Measurements from ENCODE around the gene ZNF622.
"Not testable (repeated sequence)": the region's sequence is repeated elsewhere in the genome, so short reads cannot be mapped to it uniquely, and the experiment has no call there.

Gene ZNF622

DNA sequence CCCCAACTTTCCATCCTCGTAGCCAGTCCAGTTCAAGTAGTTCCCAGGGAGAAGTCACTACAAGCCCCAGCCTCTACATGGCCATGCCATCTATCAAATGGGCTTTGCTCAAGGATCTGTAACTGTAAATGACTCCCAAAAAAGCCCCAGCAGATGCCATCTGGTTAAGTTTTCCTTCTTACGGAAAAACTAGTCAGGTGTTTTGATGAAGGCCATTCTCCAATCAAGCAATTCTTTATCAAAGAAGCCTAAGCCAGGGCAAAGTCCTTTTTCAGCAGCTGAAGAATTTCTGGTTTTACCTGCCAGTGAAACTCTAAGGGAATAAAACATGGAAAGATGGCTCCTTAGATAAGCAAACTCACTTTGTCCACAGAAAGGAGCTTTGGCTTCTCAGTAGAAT, 21.9 kb upstream of the ZNF622 start:
- Mint-ChIP-seq H3K4me1 (no peaks in the 10 kb centered on the region), H3K27me3 (no peaks in the 10 kb centered on the region), H3K9me3 (no peaks in the 10 kb centered on the region), H3K4me3 (no peak overlapping the region), H3K27ac (no peak overlapping the region), H3K36me3 (no peaks in the 10 kb centered on the region)
- no peak for ATAC-seq

DNA sequence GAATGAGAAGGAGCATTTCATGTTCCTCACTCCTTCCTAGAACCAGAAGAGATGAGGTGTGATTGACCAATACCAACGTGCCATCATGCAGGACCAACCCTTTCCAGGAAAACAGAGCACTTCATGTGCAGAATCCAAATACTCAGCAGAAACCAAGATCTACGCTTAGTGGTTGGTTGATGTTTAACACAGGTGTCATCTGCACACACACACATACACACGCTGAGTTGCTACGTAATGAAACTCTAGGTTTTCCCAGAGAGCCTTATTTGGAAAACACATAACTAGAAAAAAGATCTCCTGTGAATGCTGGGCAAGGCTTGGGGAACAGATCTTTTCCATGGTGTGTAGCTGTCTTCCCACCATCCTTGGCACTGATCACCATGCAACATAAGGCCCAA, 21.1 kb upstream of the ZNF622 start:
- ATAC-seq = no peak
- no peak overlapping the region for H3K27ac Mint-ChIP-seq
- H3K4me1 Mint-ChIP-seq = no peaks in the 10 kb centered on the region

DNA sequence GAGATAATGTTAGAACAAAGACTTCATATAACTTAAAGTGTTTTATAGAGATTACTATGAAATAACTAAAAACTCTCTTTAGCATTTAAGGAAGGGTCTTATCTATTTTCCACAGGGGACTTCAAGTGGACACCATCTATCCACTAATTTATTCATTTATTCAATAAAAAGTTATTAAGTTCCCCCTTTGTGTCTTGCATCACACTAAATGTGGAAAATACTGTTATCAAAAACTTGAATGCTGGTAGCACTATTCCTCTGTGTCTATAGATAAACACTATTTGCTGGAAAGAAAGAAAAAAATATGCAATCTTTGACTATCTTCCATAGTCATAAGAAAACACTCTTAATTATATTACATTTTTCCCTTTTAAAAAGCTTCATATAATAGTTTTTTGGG, 20.1 kb upstream of the ZNF622 start:
- Mint-ChIP-seq H3K9me3 (no peaks in the 10 kb centered on the region), H3K36me3 (no peaks in the 10 kb centered on the region), H3K4me3 (no peak overlapping the region), H3K4me1 (no peaks in the 10 kb centered on the region), H3K27me3 (no peaks in the 10 kb centered on the region), H3K27ac (no peak overlapping the region)
- no peak for ATAC-seq

More for the DNA sequence above, 21.1 kb upstream of the ZNF622 start:
- Mint-ChIP-seq H3K27me3 (no peaks in the 10 kb centered on the region), H3K36me3 (no peaks in the 10 kb centered on the region), H3K4me3 (no peak overlapping the region), H3K9me3 (no peaks in the 10 kb centered on the region)

DNA sequence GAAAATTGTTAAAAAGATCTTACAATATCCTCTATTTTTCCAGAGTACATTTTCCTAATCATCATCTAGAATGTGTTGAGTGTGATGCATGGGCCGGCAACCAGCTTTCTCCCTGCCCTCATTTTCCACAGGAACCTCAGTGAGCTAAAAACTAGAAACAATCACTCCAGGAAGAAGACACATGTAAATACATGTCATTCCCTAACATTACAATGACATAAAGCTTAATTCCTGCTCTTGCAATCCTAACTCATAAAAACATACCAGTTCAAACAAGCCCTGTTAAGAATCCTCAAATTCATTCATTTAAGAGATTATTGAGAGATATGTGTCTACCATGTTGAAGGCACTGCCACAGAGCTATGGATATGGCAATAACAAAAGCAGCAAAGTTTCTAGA, 18.5 kb upstream of the ZNF622 start:
- Mint-ChIP-seq H3K9me3 (no peaks in the 10 kb centered on the region), H3K36me3 (no peaks in the 10 kb centered on the region), H3K4me3 (no peak overlapping the region), H3K27ac (no peak overlapping the region), H3K27me3 (no peaks in the 10 kb centered on the region), H3K4me1 (no peaks in the 10 kb centered on the region)
- no peak for ATAC-seq

DNA sequence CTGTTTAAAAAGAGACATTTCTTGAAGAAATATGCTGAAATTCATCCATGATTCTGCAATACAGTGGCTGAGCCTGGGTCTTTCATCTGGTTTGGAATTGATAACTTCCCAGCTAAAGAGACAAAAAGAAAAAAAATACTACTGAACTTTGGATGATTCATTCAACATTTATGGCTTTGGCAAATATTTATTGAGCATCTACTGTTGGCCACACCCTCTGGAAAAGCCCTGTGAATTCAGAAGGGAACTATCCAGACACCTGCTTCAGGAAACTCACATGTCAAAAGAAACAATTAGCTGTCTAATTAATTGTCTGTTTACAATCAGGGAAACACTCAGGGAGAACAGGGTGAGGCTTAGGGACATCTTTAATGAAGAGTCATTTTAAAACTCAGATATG, 17.8 kb upstream of the ZNF622 start:
- no peaks in the 10 kb centered on the region for H3K27me3 Mint-ChIP-seq
- no peak overlapping the region for H3K27ac Mint-ChIP-seq
- no peaks in the 10 kb centered on the region for H3K36me3 Mint-ChIP-seq
- H3K4me3 Mint-ChIP-seq = no peak overlapping the region
- no peaks in the 10 kb centered on the region for H3K4me1 Mint-ChIP-seq
- H3K9me3 Mint-ChIP-seq = no peaks in the 10 kb centered on the region
- no peak for ATAC-seq

DNA sequence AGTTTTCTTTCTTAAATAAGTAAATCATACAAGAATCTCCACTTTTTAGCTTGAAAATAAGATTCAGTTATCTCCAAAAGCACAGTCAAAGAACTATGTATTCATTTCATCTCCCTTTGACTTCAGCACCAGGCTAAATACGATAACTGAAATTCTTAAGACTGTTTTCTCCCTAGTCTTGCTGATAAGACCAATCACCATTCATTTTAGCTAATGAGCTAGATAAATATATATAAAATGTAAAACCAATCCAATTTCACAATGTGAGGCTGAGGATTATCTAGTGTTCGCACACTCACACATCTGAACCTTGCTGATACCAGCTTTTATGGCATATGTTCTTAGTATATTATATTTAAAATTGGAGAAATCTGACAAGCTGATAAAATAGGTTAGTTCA, 17.3 kb upstream of the ZNF622 start:
- Mint-ChIP-seq H3K9me3 (no peaks in the 10 kb centered on the region), H3K4me3 (no peak overlapping the region), H3K27ac (no peak overlapping the region), H3K36me3 (no peaks in the 10 kb centered on the region), H3K27me3 (no peaks in the 10 kb centered on the region), H3K4me1 (no peaks in the 10 kb centered on the region)
- no peak for ATAC-seq

DNA sequence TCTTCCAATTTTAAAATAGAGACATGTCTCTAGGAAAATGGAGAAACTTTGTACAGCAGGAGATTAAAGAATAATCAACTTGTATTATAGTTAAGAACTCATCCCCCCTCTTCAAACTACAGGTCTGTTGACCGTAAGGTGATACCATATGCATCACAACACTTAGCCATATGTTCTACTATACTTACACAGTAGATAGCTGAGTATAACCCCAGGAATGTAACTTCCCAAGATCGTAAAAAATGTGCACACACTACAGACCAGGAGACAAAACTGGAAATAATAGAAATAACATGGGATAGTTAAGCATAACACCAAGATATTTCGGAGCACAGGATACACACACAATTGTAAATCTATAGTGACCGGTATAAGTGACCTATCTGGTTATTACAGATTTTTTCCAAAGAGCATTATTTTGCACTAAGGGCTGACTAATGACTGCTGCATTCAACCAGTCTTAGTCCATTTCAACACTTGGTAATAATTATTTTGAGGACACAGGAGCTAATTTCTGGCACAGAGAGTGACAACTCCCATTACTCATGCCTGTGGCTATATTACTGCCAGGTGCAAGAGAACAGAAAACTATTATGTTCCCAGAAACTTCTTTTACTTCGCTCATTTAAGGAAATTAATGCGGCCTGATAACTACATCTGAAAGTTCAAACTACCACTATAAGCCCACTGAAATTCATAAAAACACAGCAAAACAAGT, 15.4 kb upstream of the ZNF622 start:
- Mint-ChIP-seq H3K27ac (no peak overlapping the region), H3K36me3 (no peaks in the 10 kb centered on the region), H3K4me3 (no peak overlapping the region), H3K9me3 (no peaks in the 10 kb centered on the region), H3K27me3 (no peaks in the 10 kb centered on the region), H3K4me1 (no peaks in the 10 kb centered on the region)
- no peak for ATAC-seq

DNA sequence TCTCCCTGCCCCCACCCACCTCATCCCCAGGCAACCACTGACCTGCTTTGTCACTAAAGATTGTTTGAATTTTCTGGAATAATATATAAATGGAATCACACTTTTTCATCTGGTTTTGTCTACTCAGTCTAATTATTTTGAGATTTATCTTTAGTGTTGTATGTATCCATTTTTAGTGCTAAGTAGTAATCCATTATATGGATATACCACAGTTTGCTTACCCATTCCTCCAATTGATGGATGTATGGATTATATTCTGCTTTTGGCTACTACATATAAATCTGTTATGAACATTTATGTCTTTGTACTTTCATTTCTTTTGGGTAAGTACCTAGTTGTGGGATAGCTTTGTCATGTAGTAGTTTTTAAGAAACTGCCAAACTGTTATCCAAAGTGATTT, 14.5 kb upstream of the ZNF622 start:
- Mint-ChIP-seq H3K27ac (no peak overlapping the region), H3K4me3 (no peak overlapping the region), H3K36me3 (peaks cover 1% of the 10 kb centered on the region), H3K9me3 (no peaks in the 10 kb centered on the region), H3K4me1 (no peaks in the 10 kb centered on the region), H3K27me3 (no peaks in the 10 kb centered on the region)
- ATAC-seq = no peak

DNA sequence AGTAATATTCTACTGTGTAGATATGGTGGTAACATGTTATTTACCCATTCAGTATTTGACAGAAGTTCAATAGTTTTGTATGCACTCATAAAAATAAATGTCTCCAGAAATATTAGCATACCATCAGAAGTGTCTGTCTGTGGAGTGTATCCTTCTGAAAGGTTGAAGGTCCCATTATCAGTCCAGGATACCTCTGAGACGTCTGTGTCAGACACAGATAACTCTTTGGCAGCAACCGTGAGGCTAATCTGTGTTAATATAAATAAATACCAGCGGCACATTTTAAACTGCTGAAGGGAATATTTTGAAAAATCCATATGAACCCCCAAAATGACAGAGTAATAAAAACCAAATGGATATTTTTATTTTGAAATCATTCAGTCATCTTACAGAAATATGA, 11.9 kb upstream of the ZNF622 start:
- Mint-ChIP-seq H3K4me1 (no peaks in the 10 kb centered on the region), H3K9me3 (no peaks in the 10 kb centered on the region), H3K27ac (no peak overlapping the region), H3K4me3 (no peak overlapping the region), H3K27me3 (no peaks in the 10 kb centered on the region), H3K36me3 (peaks cover 5% of the 10 kb centered on the region)
- no peak for ATAC-seq

DNA sequence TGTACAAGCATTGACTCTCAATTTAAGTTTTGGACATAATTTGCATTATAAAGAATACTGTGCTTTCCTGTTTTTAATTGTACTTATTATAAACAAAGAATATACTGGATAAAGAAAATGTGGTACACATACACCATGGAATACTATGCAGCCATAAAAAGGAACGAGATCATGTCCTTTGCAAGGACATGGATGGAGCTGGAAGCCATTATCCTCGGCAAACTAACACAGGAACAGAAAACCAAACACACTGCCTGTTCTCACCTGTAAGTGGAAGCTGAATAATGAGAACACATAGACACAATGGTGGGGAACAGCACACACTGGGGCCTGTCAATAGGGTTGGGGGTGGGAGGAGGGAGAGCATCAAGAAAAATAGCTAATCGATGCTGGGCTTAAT, 10.8 kb upstream of the ZNF622 start:
- H3K36me3 Mint-ChIP-seq, H3K4me1 Mint-ChIP-seq: not testable (repeated sequence)

DNA sequence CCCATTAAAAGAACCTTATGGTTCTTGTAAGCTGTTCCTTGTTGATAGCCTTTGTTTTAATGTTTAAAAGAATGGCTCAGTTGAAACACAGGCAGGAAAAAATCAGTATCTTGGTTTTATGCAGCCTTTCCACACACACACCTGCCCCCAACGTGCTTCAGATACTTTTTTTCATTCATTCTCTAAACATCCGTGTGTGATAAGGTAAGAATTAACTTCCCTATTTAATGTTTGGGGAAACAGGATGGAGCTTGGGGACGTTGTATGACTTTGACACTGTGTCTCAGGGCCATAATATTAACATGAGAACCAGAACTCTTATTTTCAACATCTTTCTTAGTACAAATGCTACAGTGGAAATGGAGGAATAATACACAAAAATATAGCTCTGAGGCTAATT, 5.8 kb upstream of the ZNF622 start:
- no peaks in the 10 kb centered on the region for H3K9me3 Mint-ChIP-seq

More for the DNA sequence above, 10.8 kb upstream of the ZNF622 start:
- ATAC-seq, H3K27me3 Mint-ChIP-seq, H3K9me3 Mint-ChIP-seq, H3K4me3 Mint-ChIP-seq, H3K27ac Mint-ChIP-seq: not testable (repeated sequence)

DNA sequence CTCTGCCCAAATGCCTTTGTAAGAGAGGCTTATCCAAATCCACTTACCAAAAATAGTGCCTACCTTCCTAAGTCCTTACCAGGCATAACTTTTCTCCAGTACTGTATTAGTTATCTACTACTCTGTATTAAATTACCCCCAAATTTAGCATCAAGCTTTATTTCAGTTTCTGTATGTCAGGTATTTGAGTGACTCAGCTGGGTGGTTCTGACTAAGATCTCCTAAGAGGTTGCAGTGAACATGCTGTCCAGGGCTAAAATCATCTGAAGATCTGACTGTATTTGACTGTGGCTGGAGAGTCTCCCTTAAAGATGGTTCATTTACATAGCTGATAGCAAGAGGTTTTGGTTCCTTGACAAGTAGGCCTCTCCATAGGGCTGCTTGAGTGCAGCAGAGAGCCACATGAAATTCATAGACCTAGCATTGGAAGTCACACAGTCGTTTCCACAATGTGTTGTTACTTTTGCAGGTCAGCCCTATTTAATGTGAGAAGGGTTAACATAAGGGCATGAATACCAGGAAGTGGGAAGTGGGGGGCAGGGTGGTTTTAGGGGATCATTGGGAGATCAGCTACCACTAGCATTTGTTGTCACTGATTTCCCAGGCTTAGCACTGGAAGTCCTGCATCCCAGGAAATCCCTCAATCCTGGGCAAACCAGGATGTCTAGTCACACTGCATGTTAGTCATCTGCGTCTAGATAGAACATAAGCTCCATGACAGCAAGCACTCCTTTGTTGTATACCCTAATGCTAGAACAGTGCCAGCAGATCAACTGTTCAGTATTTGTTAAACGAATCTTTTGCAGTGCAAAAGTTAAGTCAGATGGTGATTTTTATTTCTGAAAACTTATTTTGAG, 2.0 kb upstream of the ZNF622 start:
- Mint-ChIP-seq H3K4me1 (peaks cover 40% of the 10 kb centered on the region), H3K36me3 (peaks cover 16% of the 10 kb centered on the region), H3K9me3 (no peaks in the 10 kb centered on the region), H3K27me3 (no peaks in the 10 kb centered on the region), H3K27ac (peak overlapping the region; percentile 4), H3K4me3 (peak overlapping the region; percentile 94)
- ATAC-seq = no peak

More for the DNA sequence above, 5.8 kb upstream of the ZNF622 start:
- Mint-ChIP-seq H3K4me1 (peaks cover 18% of the 10 kb centered on the region), H3K4me3 (no peak overlapping the region), H3K36me3 (peaks cover 5% of the 10 kb centered on the region), H3K27ac (no peak overlapping the region), H3K27me3 (no peaks in the 10 kb centered on the region)
- ATAC-seq = no peak

DNA sequence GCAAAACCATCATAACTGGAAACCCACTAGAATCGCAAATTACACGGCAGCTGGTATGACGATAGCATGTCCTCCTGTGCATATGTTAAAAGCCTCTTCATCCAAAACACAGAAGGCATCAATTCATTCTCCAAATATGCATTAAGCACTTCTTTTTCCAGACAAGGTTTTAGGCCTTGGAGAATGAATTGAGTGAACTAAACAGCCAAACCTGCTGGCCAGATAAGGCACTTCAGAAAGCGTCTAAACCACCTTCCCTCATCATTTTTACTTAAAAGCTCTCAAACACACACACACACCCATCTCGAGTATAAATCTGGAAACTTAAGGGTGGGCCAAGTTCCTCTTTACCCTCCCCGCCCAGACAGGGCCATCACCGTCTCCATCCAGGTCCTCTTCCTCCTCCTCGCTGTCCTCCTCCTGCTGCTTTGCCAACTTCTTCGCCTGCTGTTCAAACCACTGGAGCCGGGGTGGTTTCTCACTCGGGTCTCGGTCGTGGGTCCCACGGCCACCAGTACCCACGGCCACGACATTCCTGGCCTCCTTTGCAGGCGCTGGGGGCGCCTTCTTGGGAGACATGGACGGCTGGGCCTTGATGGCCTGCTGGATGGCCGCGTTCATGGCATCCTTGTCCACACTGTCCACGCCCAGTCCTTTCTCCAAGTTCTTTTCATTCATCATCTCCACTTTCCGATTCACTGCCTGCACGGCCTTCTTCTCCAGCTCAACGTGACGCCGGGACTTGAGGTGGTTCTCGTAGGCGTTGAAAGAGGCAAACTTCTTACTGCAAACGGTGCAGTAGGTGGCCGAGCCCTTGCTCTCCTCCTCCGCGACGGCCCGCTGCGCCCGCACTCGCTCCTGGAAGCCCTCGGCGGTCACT, 696 bp downstream of the ZNF622 start:
- H3K27me3 Mint-ChIP-seq = no peaks in the 10 kb centered on the region
- H3K4me1 Mint-ChIP-seq = peaks cover 64% of the 10 kb centered on the region
- H3K27ac Mint-ChIP-seq = peak overlapping the region; percentile 98
- H3K4me3 Mint-ChIP-seq = peak overlapping the region; percentile 94
- peak; percentile 5 for ATAC-seq
- peaks cover 40% of the 10 kb centered on the region for H3K36me3 Mint-ChIP-seq
- no peaks in the 10 kb centered on the region for H3K9me3 Mint-ChIP-seq

DNA sequence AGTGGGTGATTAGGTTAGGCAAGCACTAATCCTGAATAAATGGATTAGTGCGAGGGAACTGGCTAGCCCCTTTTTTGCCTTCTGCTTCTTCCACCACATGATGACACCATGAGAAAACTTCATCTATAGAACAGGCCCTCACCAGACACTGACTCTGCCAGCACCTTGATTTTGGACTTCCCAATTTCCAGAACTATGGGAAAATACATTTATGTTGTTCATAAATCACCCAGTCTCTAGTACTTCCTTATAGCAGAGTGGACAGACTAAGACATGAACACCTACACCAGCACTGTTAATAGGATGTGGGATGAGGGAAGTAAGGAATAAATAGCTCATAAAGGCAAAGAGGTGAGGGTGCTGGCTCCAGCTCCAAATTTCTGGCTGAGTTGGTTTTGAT, 1.4 kb downstream of the ZNF622 start:
- Mint-ChIP-seq H3K9me3 (no peaks in the 10 kb centered on the region), H3K36me3 (peaks cover 41% of the 10 kb centered on the region), H3K4me1 (peaks cover 70% of the 10 kb centered on the region), H3K27me3 (no peaks in the 10 kb centered on the region), H3K4me3 (peak overlapping the region; percentile 94), H3K27ac (peak overlapping the region; percentile 98)
- ATAC-seq = no peak

DNA sequence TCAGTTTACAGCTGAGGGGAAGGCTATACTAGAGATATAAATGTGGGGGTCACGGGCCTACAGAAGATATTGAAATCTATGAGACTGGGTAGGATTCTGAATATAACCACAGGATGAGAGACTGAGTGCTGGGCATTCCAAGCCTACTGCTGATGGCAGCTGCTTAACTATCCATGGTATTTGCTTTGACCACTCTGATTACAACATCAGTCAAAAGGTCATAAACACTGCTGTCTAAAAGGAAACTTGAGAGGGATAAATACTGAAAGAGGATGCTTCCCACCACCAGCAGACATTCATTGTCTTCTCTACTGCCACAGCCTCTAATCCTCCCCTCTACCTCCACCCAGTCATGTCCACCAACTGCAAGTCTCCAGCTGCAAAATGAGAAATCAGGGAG, 3.8 kb downstream of the ZNF622 start:
- peaks cover 63% of the 10 kb centered on the region for H3K4me1 Mint-ChIP-seq
- ATAC-seq = no peak
- H3K4me3 Mint-ChIP-seq = no peak overlapping the region
- H3K27ac Mint-ChIP-seq = peak overlapping the region; percentile 20
- H3K36me3 Mint-ChIP-seq = peaks cover 47% of the 10 kb centered on the region
- no peaks in the 10 kb centered on the region for H3K27me3 Mint-ChIP-seq
- no peaks in the 10 kb centered on the region for H3K9me3 Mint-ChIP-seq

Measured in stimulated activated memory B cell treated with anti-CD40 and anti-IgM and Interleukin-4, amounts not matched to agents 10 μg/mL and 1 μg/mL and 100 μg/mL, for 72 hours (primary cell).